Activated CD8-positive, alpha-beta memory T cell treated with anti-CD3 and anti-CD28 coated beads, Interleukin-2, amount 10 ng/mL, durations not matched to agents 7 days and 5 days (primary cell): Measurements from ENCODE around the gene TRIM40. TPM values are rescaled to one million over a fixed set of nuclear protein-coding genes. Genes with fewer than 3 reads are reported as not detected.
"Not testable (repeated sequence)": the region's sequence is repeated elsewhere in the genome, so short reads cannot be mapped to it uniquely, and the experiment has no call there.

Experiments used
- ATAC-seq: fragments of 150-1000 bp; cut with Tn5 transposase; one replicate; pipeline ENCODE4 v1.10.0; 2021; ENCODE audit warnings: moderate library complexity
- CTCF ChIA-PET: fragments of 350-600 bp; sonication (Branson Sonifier 250); formaldehyde crosslinking; loops from one replicate; lab custom pipeline; 2021; ENCODE audit warnings: antibody characterized with exemption; lab: Charles Lee
- DNase-seq: peaks from one replicate; pipeline ENCODE4 v3.0.0-alpha.2; 2020
- H3K27ac Mint-ChIP-seq: one replicate; pipeline ENCODE4 v1.8.0; 2021; ENCODE audit warnings: mild to moderate bottlenecking, mixed read lengths
- H3K27me3 Mint-ChIP-seq: one replicate; pipeline ENCODE4 v1.8.0; 2021; ENCODE audit warnings: mixed read lengths
- H3K36me3 Mint-ChIP-seq: one replicate; pipeline ENCODE4 v1.8.0; 2021; ENCODE audit warnings: mild to moderate bottlenecking, mixed read lengths
- H3K4me1 Mint-ChIP-seq: one replicate; pipeline ENCODE4 v1.8.0; 2021; ENCODE audit warnings: mixed read lengths
- H3K4me3 Mint-ChIP-seq: one replicate; pipeline ENCODE4 v1.8.0; 2021; ENCODE audit warnings: mild to moderate bottlenecking, moderate library complexity, mixed read lengths
- H3K9me3 Mint-ChIP-seq: one replicate; pipeline ENCODE4 v1.8.0; 2022; ENCODE audit warnings: low read depth, mixed read lengths
- total RNA-seq, 2 experiments: library from RNA; stranded (reverse); gene quantifications; one replicate each; pipeline ENCODE4 v1.2.3, GENCODE V29; 2021

TRIM40 gene
- total RNA-seq, 2 experiments from 2014 or later: not detected

- Mint-ChIP-seq H3K9me3 (no peaks in the 10 kb centered on the region), H3K4me3 (no peak overlapping the region), H3K27me3 (peaks cover 28% of the 10 kb centered on the region), H3K4me1 (peaks cover 28% of the 10 kb centered on the region), H3K36me3 (no peaks in the 10 kb centered on the region), H3K27ac (no peak overlapping the region)
- ATAC-seq: no peak
- no peak for DNase-seq
- CTCF ChIA-PET: interaction anchor here (0.8 to 0.9 kb wide), 2 partner anchors 62 to 227 kb away, joined by 3 to 4 read pairs; no protein-coding TSS in a partner anchor
Measured at GRCh38 chr6:30164714-30165113, 28.8 kb downstream of the TRIM40 start.

DNA sequence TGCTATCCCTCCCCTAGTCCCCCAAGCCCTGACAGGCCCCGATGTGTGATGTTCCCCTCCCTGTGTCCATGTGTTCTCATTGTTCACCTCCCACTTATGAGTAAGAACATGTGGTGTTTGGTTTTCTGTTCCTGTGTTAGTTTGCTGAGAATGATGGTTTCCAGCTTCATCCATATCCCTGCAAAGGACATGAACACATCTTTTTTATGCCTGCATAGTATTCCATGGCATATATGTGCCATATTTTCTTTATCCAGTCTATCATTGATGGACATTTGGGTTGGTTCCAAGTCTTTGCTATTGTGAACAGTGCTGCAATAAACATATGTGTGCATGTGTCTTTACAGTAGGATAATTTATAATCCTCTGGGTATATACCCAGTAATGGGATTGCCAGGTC is 29.3 kb downstream of the TRIM40 start:
- DNase-seq, H3K27ac Mint-ChIP-seq, H3K9me3 Mint-ChIP-seq, H3K36me3 Mint-ChIP-seq, CTCF ChIA-PET, H3K4me3 Mint-ChIP-seq, ATAC-seq: not testable (repeated sequence)
- H3K27me3 Mint-ChIP-seq: peaks cover 31% of the 10 kb centered on the region
- peaks cover 30% of the 10 kb centered on the region for H3K4me1 Mint-ChIP-seq

GRCh38 chr6:30167101-30167500 is 31.2 kb downstream of the TRIM40 start:
- no peaks in the 10 kb centered on the region for H3K9me3 Mint-ChIP-seq
- H3K4me1 Mint-ChIP-seq: peaks cover 33% of the 10 kb centered on the region
- CTCF ChIA-PET: interaction anchor here (1.3 to 3.1 kb wide), 4 partner anchors 24 to 64 kb away, joined by 4 to 24 read pairs (median 8); no protein-coding TSS in a partner anchor
- DNase-seq: no peak
- no peak overlapping the region for H3K27ac Mint-ChIP-seq
- H3K36me3 Mint-ChIP-seq: no peaks in the 10 kb centered on the region
- no peak overlapping the region for H3K4me3 Mint-ChIP-seq
- peaks cover 49% of the 10 kb centered on the region for H3K27me3 Mint-ChIP-seq
- ATAC-seq: no peak

- peaks cover 60% of the 10 kb centered on the region for H3K27me3 Mint-ChIP-seq
- DNase-seq (no peak), ATAC-seq (no peak)
- no peaks in the 10 kb centered on the region for H3K36me3 Mint-ChIP-seq
- peaks cover 24% of the 10 kb centered on the region for H3K4me1 Mint-ChIP-seq
- no peak overlapping the region for H3K4me3 Mint-ChIP-seq
- no peak overlapping the region for H3K27ac Mint-ChIP-seq
- no peaks in the 10 kb centered on the region for H3K9me3 Mint-ChIP-seq
- CTCF ChIA-PET: interaction anchor here (1.4 to 3.1 kb wide), 3 partner anchors 25 to 66 kb away, joined by 5 to 24 read pairs (median 11); no protein-coding TSS in a partner anchor
Measured at GRCh38 chr6:30168741-30169140, 32.8 kb downstream of the TRIM40 start.

DNA sequence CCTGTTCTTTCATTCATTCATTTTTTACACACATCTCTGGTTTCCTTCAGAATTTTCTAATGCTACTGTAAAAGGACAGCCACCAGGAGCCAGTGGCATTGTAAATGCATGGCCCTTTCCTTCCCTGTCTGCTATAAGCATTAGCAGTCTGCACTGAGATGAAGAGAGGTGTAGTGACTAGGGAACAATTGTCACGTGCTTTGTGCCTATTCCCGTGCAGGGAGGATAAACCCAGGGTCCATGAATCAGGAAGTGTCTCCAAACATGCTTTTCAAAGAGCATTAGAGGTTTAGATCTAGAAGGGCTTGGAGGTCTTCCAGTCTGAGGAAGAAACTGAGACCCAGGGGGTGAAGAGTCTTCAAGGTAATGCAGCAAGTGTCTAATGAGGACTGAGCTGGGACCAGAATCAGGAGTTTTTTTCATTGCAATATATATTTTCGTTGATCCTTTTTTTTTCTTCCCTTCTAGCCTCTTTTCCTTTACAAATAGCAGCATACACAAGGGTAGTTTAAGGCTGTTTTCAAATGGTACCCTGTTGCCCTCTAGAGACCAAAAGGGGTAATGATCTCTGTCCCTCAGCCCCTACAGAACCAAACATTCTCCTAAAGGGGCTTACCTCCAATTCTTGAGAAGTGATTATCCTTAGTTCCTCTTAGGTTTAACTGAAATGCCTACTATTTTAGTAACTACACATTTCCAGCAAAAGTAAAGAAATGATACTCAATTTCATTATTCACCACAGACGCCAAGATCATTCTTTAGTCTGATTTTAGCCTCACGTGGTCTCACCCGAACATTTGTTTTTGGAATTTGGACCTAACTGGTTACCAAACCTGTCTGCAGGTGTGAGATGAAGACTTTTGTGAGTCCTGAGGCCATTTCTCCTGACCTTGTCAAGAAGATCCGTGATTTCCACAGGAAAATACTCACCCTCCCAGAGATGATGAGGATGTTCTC is 34.0 kb downstream of the TRIM40 start:
- H3K9me3 Mint-ChIP-seq: no peaks in the 10 kb centered on the region
- peaks cover 62% of the 10 kb centered on the region for H3K27me3 Mint-ChIP-seq
- H3K27ac Mint-ChIP-seq: no peak overlapping the region
- no peaks in the 10 kb centered on the region for H3K36me3 Mint-ChIP-seq
- ATAC-seq (peak; percentile 80), DNase-seq (no peak)
- CTCF ChIA-PET: interaction anchor here (0.6 to 1.9 kb wide), 4 partner anchors 38 to 73 kb away, joined by 3 to 6 read pairs (median 4); no protein-coding TSS in a partner anchor
- H3K4me3 Mint-ChIP-seq: no peak overlapping the region
- H3K4me1 Mint-ChIP-seq: peaks cover 22% of the 10 kb centered on the region

- Mint-ChIP-seq H3K9me3 (no peaks in the 10 kb centered on the region), H3K4me3 (no peak overlapping the region), H3K4me1 (peaks cover 19% of the 10 kb centered on the region), H3K36me3 (no peaks in the 10 kb centered on the region), H3K27me3 (peaks cover 78% of the 10 kb centered on the region), H3K27ac (no peak overlapping the region)
- CTCF ChIA-PET: interaction anchor here (1.1 to 1.2 kb wide), 2 partner anchors 20 to 41 kb away, joined by 3 to 5 read pairs; no protein-coding TSS in a partner anchor
- DNase-seq (no peak), ATAC-seq (peak; percentile 35)
Measured at GRCh38 chr6:30171677-30172471, 35.9 kb downstream of the TRIM40 start.

GRCh38 chr6:30172681-30173080 is 36.7 kb downstream of the TRIM40 start:
- Mint-ChIP-seq H3K4me1 (peaks cover 14% of the 10 kb centered on the region), H3K9me3 (no peaks in the 10 kb centered on the region), H3K36me3 (no peaks in the 10 kb centered on the region), H3K27ac (no peak overlapping the region), H3K27me3 (peaks cover 86% of the 10 kb centered on the region), H3K4me3 (no peak overlapping the region)
- ATAC-seq: no peak
- DNase-seq: no peak
- CTCF ChIA-PET: no interaction called here

DNA sequence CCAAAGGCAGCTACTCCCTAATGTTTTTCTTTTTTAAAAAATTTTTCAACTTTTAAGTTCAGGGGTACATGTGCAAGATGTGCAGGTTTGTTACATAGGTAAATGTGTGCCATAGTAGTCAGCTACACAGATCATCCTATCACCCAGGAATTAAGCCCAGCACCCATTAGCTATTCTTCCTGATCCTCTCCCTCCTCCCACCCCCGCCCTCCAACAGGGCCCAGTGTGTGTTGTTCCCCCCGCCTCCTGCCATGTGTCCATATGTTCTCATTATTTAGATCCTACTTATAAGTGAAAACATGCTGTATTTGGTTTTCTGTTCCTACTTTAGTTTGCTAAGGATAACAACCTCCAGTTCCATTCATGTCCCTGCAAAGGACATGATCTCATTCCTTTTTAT is 39.8 kb downstream of the TRIM40 start:
- peaks cover 6% of the 10 kb centered on the region for H3K9me3 Mint-ChIP-seq
- CTCF ChIA-PET: interaction anchor here (1.4 kb wide), 1 partner anchor 45 kb away, joined by 5 read pairs; no protein-coding TSS in a partner anchor
- H3K4me1 Mint-ChIP-seq: peaks cover 6% of the 10 kb centered on the region
- peaks cover 6% of the 10 kb centered on the region for H3K36me3 Mint-ChIP-seq
- H3K27ac Mint-ChIP-seq: no peak overlapping the region
- H3K4me3 Mint-ChIP-seq: no peak overlapping the region
- no peak for DNase-seq
- no peak for ATAC-seq
- peaks cover 78% of the 10 kb centered on the region for H3K27me3 Mint-ChIP-seq

GRCh38 chr6:30178837-30179236 is 42.9 kb downstream of the TRIM40 start:
- peaks cover 12% of the 10 kb centered on the region for H3K36me3 Mint-ChIP-seq
- no peak for DNase-seq
- CTCF ChIA-PET: no interaction called here
- no peak for ATAC-seq
- no peak overlapping the region for H3K4me3 Mint-ChIP-seq
- peaks cover 6% of the 10 kb centered on the region for H3K9me3 Mint-ChIP-seq
- no peak overlapping the region for H3K27ac Mint-ChIP-seq
- no peaks in the 10 kb centered on the region for H3K4me1 Mint-ChIP-seq
- peaks cover 57% of the 10 kb centered on the region for H3K27me3 Mint-ChIP-seq

DNA sequence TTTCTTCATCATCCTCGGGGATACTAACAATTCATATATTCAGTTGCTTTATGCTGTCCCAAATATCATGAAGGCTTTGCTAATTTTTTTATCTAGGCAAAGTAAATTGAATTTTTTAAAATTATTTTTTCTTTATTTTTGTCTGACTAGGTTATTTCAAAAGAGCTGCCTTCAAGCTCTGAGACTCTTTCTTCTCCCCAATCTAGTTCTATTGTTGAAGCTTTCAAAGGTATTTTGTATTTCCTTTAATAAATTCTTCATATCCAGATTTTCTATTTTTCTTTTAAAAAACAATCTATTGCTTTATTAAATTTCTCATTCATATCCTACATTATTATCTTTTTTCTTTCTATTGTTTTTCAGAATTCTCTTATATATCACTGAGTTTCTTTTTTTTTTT is 44.2 kb downstream of the TRIM40 start:
- CTCF ChIA-PET: no interaction called here
- ATAC-seq (no peak), DNase-seq (no peak)
- no peaks in the 10 kb centered on the region for H3K4me1 Mint-ChIP-seq
- peaks cover 6% of the 10 kb centered on the region for H3K9me3 Mint-ChIP-seq
- no peak overlapping the region for H3K27ac Mint-ChIP-seq
- peaks cover 23% of the 10 kb centered on the region for H3K36me3 Mint-ChIP-seq
- peaks cover 46% of the 10 kb centered on the region for H3K27me3 Mint-ChIP-seq
- H3K4me3 Mint-ChIP-seq: no peak overlapping the region

- no peak for ATAC-seq
- H3K27me3 Mint-ChIP-seq: peaks cover 8% of the 10 kb centered on the region
- no peaks in the 10 kb centered on the region for H3K4me1 Mint-ChIP-seq
- no peak overlapping the region for H3K4me3 Mint-ChIP-seq
- CTCF ChIA-PET: interaction anchor here (1.0 kb wide), 1 partner anchor 29 kb away, joined by 3 read pairs; the partner anchor contains the start of gene TRIM26
- no peak for DNase-seq
- H3K27ac Mint-ChIP-seq: peak overlapping the region; percentile 52
- H3K36me3 Mint-ChIP-seq: peaks cover 53% of the 10 kb centered on the region
- peaks cover 3% of the 10 kb centered on the region for H3K9me3 Mint-ChIP-seq
Measured at GRCh38 chr6:30184417-30185031, 48.6 kb downstream of the TRIM40 start.

- Mint-ChIP-seq H3K9me3 (no peaks in the 10 kb centered on the region), H3K27ac (no peak overlapping the region), H3K4me3 (no peak overlapping the region), H3K36me3 (peaks cover 61% of the 10 kb centered on the region), H3K27me3 (peaks cover 1% of the 10 kb centered on the region), H3K4me1 (no peaks in the 10 kb centered on the region)
- DNase-seq (no peak), ATAC-seq (no peak)
- CTCF ChIA-PET: no interaction called here
Measured at GRCh38 chr6:30185846-30186484, 50.0 kb downstream of the TRIM40 start.
